GM18498 (cell line): ENCODE results near the gene STXBP5.
A peak's percentile ranks its signal among the peaks of the same experiment; 100 is the strongest.
"Not testable (repeated sequence)": the region's sequence is repeated elsewhere in the genome, so short reads cannot be mapped to it uniquely, and the experiment has no call there.

Source experiments
- ATAC-seq: cut with Tn5 transposase; IDR thresholded peaks from one replicate; pipeline ENCODE4 v1.9.1; 2021; ENCODE audit warnings: mild to moderate bottlenecking, moderate library complexity; ENCODE audit not compliant: unreplicated experiment

The STXBP5 gene

DNA sequence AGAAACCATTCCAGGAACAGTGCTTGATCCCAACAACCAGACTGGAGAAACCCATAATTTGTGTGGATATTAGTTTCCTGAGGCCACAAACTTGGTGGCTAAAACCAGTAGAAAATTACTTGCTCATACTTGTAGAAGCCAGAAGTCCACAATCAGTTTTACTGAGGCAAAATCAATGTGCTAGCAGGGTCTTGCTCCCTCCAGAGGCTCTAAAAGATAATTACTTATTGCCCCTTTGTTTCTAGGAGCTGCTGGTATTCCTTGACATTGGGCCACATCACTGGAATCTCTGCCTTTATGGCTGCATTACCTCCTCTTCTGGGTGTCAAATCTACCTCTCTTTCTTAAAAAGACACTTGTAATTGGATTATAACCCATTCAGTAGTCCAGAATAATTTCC is 162.1 kb downstream of the STXBP5 start:
- no peak for ATAC-seq

DNA sequence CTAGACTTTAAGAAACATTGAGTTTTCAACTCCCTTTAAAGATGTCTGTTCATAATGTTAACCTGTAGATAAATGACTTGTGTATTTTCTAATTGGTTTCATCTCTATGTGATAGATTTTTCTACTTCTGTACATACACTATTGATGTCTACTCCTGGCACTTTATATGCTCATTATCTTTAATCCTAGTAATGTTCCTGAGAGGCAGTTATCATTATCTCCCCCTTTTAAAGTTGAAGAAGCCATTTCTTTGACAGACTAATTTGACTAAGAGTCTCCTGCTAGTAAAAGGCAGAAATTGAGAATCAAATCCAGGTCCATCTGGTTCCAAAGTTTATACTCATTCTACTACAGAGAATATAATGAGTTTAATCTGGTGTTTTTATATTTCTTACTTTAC is 167.1 kb downstream of the STXBP5 start:
- no peak for ATAC-seq

DNA sequence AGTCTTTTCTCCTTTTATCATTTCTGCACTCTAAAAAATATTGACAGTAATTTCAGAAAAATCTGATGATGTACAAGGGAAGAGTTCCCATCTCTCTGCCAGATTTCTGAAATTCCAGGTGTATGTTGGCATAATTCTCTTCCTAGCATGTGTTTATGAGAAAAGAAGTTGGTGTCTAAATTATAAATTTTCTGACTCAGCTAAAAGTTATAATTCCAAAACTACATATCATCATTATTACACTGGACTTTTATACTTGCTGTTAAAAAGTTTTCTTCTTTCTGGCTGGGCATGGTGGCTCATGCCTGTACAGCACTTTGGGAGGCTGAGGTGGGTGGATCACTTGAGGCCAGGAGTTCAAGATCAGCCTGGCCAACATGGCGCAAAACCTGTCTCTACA is 168.6 kb downstream of the STXBP5 start:
- no peak for ATAC-seq

DNA sequence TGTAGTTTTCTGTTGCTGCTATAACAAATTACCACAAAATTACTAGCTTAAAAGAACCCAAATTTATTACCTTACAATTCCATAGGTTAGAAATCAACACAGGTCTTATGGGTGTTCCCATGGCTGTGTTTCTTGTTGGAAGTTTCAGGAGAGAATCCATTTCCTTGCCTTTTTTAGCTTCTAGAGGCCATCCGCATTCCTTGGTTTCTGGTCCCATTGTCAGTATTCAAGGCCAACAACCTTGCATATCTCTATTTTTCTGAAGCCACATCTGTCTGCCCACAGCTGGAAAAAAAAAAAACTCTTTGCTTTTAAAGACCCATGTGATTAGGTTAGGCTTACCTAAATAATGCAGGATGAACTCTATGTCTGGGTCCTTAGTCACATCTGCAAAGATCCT is 174.6 kb downstream of the STXBP5 start:
- ATAC-seq = no peak

DNA sequence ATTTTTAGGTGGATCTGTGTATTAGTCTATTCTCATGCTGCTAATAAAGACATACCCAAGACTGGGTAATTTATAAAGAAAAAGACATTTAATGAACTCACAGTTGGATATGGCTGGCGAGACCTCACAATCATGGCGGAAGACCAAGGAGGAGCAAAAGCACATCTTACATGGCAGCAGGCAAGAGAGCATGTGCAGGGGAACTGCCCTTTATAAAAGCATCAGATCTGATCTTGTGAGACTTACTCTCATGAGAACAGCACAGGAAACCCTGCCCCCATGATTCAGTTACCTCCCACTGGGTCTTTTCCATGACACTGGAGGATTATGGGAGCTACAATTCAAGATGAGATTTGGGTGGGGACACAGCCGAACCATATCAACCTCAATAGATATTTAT is 176.6 kb downstream of the STXBP5 start:
- not testable (repeated sequence) for ATAC-seq

DNA sequence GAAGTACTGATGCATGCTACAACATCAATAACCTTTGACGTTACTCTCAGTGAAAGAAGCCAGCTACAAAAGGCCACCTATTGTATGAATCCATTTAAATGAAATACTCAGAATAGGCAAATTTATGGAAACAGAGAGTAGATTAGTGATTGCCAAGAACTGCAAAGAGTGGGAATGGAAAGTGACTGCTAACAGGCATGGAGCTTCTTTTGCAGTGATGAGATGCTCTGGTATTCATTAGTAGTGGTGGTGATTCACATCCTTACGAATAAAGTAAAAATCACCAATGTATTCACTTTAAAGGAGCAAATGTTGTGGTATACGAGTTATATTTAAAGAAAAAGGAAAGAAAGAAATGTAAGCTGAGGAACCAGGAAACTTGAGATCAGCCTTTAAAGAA is 177.5 kb downstream of the STXBP5 start:
- no peak for ATAC-seq

DNA sequence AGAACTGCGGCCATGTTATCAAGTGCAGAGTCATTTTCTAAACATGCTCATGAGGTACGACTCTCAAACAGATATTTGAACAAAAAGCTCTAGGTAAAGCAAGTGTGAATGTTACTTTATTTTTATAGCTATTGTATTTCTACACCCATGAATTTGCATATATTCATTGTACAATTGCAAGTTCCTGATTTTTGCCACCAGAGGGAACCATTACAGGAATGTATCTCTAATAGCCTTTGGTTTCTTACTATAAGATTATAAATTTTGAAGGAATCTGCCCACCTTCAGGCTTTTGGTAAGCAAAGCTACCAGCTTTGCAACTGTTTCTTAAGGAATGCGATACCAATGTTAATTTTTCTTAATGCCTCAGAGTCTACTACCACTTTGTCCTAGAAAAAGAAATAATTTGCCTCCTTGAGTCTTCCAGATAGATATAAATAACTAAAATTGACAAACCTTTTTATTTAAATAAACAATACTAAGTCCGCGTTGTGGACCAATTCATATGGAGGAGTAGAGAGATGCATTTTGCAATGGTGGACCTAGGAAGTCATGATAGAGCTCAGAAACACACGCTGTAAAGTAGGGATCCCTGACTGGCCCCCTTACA is 178.8 kb downstream of the STXBP5 start:
- ATAC-seq = no peak

DNA sequence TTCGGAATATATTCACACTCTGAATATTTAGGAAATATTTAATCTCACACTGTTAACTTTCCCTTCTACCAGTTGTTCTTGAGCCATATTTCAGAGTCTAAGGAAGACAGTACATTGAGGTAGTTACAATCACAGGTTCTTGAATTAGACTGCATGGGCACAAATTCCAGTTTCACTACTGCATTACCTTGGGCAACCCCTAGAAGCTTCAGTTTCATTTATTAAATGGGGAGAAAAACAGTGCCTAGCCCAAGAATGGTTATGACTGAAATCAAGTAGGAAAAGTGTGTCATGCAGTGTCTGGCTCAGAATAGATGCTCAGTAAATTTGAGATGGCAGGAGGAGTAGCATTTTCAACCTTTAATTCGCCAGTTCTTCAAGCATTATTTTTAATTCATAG is 179.8 kb downstream of the STXBP5 start:
- peak; percentile 70 for ATAC-seq

DNA sequence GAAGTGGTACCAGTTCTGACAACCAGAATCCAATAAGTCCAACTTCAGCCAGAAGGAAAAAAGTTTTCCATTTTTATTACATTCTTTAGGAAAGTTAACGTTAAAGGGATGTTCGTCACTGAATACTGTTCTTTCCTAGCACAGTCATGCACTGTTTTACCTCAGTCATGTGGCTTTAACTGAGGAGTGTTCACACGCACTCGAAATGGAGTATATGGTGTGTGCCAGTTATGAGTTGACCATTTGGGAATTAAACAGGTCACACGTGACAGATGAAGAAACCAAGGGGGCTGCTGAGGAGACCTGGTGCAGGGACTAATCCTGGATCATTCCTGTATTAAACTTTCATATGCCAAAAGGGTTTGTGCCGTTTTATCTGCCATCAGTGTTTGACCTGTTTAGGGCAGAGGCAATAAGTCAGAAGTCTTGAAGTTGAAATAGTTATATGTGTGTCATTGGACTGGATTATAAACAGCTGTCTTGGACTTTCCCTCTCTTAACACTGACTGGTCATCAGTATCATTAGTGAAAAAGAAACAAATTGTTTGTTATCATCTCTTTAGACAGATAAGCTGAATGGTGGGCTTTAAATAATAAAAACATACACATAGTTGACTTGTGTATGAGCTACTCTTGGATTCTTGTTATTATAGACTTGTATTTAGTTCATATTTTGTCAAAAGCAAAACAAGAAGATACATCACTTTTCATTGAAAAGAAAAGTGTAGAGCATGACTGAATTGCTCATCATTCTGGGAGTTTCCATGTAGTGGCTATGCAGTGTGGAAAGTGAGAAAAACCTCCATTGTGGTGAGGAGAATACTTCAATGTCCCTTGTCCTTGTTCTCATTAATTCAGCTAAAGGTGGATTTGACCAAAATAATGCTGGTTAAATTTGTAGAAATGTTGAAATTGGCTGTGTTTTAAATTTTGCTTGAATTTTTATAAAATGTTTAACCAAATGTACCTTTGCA is 180.8 kb downstream of the STXBP5 start:
- ATAC-seq = peak; percentile 62

DNA sequence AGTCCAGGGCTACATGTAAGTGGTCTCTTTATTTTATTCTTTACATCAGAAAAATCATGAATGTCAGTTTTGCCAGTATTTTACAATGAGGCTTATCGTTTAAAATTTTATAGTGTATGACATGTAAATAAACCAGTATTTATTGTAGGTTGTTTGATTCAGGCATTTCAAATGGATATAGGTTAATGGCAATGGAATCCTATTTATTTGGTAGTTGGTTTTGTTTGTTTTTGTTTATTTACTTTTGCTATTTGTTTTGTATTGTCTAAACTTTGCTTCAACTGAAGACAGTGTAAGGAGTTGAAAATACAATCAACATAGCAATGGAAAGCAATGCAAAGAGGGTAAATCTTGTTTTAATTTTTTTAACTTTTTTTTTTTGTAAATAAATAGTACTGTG is 185.2 kb downstream of the STXBP5 start:
- no peak for ATAC-seq

DNA sequence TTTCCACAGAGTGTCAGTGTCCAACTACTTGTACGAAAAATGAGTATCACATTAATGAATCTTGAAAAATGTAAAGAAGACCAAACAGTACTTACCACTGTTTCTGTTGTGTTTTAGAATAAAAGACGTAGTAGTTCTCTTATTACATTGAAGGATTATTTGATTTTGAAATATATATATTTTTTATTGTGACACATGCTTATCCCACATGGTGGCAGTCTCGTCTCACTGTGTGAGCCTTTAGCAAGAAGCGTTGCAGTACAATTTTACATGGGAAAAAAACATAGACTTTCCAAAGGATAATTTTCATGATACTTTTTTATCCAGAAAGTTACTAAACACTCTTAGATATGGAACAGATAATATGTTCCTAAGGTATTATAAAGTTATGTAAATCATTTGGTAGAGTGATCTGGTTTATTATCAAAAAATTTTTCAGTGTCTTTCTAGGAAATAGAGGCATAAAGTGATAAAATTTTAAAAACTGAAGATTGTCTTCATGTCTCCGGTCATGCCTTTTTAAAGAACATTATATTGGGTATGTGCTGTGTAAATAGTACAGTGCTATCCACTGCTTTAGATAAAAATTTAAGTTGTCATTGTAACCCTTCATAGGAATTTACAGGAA is 186.8 kb downstream of the STXBP5 start:
- no peak for ATAC-seq

DNA sequence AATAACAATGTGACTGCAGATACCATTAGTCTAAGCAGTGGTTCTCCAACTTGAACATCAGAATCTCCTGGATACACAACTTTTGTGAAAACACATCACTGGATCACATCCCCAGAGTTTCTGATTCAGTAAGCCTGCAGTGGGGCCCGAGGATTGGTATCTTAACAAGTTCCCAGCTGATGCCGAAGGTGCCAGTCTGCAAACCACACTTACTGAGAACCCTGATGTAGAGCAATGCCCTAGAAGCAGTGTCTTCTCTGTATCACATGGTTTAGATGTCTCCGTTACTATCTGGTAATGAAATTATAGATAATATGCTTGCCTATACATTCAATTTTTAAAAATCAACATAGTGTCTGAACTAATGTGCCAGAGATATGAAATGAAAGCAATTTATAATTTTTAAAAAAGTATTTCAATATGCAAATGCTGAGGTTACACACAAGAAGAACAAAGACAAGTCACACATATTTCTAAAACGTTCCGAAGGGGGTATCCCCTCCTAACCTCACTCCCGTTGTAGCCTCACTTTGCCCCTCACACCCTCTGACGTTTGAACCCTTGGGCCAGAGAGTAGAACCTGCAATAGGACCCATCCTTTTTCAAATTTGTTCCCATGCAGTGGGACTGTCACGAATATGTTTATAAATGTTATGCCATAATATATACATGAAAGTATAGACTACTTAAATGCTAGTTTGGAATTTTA is 188.9 kb downstream of the STXBP5 start:
- ATAC-seq = peak; percentile 55

DNA sequence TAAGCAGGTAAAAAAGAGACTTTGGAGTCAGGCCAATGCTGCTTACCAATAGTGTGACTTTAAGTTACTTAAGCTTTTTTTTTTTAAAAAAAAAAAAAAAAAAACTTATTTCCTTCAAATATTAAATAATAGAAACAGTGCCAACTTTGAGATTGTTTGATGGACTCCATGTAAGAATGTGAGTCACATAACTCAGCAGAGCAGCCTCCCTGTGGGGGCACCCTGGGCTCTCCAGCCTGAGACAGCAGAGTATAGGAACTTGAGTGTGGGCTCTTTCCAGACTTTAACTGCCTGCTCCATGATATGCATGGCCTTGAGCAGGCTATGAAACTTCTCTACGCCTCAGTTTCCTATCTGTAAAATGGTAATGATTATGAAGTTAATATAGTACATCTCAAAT is 190.9 kb downstream of the STXBP5 start:
- no peak for ATAC-seq

DNA sequence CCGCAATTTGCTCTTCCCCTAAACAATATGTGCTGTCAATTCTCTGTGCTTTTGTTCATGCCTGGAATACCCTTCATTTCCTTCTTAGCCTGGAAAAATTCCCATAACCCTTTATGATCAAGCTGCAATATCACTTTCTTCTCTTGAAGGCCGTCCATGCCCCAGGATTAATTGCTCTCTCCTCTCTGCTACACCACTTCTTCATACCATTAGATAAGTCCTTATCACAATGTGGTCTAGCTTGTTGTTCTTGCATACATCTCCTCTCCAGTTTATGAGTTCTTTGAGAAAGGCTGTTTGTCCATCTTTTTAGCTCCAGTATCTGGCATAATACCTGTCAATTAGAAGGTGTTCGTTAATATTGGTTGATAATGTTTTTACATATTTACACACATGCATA is 193.1 kb downstream of the STXBP5 start:
- ATAC-seq = no peak

DNA sequence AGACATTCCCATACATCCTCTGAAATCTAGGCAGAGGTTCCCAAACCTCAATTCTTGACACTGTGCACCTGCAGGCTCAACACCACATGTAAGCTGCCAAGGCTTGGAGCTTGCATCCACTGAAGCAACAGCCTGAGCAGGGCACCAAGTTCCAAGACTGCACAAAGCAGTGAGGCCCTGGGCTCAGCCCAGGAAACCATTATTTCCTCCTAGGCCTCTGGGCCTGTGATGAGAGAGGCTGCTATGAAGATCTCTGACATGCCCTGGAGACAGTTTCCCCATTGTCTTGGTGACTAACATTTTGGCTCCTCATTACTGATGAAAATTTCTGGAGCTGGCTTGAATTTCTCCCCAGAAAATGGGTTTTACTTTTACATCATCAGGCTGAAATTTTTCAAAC is 196.8 kb downstream of the STXBP5 start:
- ATAC-seq = no peak

DNA sequence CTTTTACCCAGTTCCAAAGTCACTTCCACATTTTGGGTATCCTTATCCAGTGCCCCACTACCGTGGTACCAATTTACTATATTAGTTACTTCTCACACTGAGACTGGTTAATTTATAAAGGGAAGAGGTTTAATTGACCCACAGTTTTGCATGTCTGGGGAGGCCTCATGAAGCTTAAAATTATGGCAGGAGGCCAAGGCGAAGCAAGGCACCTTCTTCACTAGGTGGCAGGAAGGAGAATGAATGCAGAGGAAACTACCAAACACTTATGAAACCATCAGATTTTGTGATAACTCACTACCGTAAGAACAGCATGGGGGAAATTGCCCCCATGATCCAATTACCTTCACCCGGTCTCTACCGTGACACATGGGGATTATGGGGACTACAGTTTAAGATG is 197.6 kb downstream of the STXBP5 start:
- no peak for ATAC-seq

DNA sequence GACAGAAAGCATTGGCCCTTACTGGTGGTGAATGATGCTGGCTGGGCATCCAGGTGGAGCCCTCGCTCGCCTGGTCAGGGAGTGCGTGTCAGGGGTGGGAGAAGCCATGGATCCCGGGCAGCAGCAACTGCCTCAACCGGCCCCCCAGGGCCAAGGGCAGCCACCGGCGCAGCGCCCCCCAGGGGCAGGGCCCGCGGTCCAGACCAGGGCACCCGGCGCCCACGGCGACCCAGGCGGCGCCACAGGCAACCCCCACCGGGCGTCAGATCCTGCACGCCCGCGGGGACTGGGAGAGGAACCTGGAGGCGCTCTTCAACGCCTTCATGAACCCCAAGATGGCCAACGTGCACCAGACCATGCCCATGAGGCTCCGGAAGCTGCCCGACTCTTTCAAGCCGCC is 202.6 kb downstream of the STXBP5 start:
- ATAC-seq = no peak

DNA sequence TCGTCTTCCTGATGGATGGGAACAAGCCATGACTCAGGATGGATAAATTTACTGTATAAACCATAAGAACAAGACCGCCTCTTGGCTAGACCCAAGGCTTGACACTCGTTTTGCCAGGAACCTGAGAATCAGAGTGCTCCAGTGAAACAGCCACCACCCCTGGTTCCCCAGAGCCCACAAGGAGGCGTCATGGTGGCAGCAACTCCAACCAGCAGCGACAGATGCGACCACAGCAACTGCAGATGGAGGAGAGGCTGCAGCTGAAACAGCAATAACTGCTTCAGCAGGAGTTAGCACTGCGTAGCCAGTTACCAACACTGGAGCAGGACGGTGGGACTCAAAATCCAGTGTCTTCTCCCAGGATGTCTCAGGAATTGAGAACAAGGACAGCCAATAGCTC is 203.4 kb downstream of the STXBP5 start:
- no peak for ATAC-seq

DNA sequence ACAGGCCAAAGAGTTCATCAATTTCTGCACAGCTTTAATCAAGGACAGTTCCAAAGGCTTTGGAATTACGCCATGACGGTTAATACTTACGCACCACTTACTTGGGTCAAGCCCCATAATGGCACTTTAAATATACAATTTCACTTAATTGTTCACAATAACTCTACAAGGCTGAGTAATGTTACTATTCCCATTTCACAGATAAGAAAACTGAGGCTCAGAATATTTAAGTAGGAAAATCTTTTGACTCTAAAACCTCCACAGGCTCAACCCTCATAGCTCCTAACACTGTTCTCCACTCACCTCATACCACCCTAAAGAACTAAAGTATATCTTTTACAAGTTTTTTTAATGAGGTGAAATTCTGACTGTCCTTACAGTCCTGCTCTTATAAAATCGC is 212.4 kb downstream of the STXBP5 start:
- ATAC-seq = no peak

DNA sequence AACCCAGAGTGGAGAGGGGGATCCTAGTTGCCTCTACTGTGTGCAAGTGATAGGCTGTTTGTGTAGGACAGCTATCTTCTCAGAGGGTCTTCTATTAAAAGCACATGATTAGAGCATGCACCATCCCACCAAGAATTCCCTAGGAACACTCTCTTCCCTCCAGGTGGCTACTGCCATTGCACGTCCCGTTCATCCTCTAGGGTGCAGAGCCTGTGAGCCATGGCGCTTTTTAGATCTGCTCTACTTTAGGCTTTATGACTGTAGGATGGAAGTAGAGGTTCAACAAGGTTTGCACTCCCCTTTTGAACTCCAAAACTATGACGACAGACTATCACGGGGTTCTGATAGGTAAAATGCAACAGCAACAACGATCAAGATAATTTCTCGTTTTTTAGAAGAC is 213.7 kb downstream of the STXBP5 start:
- no peak for ATAC-seq

DNA sequence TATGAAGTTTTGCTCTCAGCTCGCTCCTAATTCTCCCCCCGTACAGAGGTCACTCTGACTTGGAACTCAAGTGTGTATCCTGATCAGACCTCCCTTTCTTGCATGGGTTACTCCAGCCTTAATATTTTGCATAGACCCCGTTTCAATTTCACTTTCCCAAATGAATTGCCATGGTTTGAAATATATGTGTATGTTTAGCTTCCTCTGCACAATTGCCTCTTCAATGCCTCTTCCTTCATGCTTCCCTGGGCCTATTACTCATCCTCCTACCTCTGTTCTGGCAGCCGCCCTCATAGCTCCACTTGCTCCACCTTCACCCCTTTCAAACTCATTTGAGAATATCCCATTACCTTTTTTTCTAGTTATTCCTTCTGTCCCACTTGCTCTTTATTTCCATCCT is 214.3 kb downstream of the STXBP5 start:
- ATAC-seq = peak; percentile 60
